Measurements from ENCODE around the gene LRP1. TPM values are rescaled to one million over a fixed set of nuclear protein-coding genes. Genes with fewer than 3 reads are reported as not detected.

Gene LRP1
- 0.56 and 3.1 TPM in 2 replicates for total RNA-seq (2014; rRNA removed; shearing (Covaris generic); ENCODE audit: low replicate concordance)

DNA sequence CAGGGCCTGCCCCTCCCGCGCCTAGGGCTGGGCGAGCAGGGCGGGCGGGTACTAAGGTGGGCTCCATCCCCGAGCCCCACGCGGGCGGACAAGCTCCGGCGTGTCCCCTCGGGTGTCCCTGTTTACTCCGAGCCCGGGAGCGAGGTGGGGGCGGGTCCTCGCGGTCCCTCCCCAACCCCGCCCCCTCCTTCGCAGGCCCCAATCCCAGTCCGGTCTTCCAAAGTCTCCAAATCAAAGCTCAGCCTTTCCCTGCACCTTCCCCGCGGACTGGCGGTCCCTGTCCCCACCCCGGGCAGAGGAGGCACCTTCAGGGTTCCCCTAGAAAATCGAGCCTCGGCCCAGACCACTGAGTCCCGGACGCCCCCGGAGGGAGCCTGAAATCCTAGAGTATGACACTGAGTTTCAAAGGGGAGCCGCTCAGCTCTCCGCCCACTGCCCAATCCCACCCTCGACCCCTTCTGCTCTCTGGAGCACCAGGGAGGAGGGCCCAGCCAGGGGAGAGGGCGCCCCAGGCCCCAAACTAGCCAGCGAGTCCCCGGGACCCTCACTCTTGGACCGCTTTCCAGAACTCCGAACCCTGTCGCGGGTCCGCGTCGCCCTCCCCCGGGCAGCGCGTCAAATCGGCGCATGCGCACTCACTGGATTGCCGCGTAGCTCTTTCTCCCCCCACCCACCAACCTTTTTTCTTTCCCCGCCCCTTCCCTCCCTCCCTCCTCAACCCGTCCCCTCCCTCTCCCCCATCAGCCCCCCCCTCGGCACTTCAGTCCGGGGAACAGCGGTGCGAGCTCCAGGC lies at the start of gene LRP1:
LRP1 (plus strand) TSS at position 758 of the 793 bp plus-strand sequence. CDS start 482 bp downstream, outside the sequence.
- Histone ChIP-seq H3K9me3 (ENCODE audit: low read length) (peaks cover 4% of the 10 kb centered on the region; the same call in 1 of the 2 replicates), H3K4me2 (ENCODE audit: low read depth, low read length, poor library complexity, severe bottlenecking) (peak within 1 kb of the TSS; percentile 75), H3K4me3 (ENCODE audit: low read length) (peak within 1 kb of the TSS; percentile 69), H3K27ac (ENCODE audit: low read length) (no peak within 1 kb of the TSS), H3K27me3 (ENCODE audit: low read length) (no peaks in the 10 kb centered on the region), H4K20me1 (ENCODE audit: insufficient read depth, low read depth, low read length) (no peaks in the 10 kb centered on the region), H2AFZ (ENCODE audit: low read length) (peak within 1 kb of the TSS; percentile 72), H3K9ac (ENCODE audit: low read length) (peak within 1 kb of the TSS; percentile 72), H3K4me1 (ENCODE audit: low read length) (peaks cover 12% of the 10 kb centered on the region), H3K36me3 (ENCODE audit: insufficient read depth, low read length) (no peaks in the 10 kb centered on the region), H3K9me2 (replicated peaks; ENCODE audit: insufficient read depth, low read length) (no peaks in the 10 kb centered on the region), H3K79me2 (ENCODE audit: low read length) (no peaks in the 10 kb centered on the region)
- peak; percentile 75 for DNase-seq

DNA sequence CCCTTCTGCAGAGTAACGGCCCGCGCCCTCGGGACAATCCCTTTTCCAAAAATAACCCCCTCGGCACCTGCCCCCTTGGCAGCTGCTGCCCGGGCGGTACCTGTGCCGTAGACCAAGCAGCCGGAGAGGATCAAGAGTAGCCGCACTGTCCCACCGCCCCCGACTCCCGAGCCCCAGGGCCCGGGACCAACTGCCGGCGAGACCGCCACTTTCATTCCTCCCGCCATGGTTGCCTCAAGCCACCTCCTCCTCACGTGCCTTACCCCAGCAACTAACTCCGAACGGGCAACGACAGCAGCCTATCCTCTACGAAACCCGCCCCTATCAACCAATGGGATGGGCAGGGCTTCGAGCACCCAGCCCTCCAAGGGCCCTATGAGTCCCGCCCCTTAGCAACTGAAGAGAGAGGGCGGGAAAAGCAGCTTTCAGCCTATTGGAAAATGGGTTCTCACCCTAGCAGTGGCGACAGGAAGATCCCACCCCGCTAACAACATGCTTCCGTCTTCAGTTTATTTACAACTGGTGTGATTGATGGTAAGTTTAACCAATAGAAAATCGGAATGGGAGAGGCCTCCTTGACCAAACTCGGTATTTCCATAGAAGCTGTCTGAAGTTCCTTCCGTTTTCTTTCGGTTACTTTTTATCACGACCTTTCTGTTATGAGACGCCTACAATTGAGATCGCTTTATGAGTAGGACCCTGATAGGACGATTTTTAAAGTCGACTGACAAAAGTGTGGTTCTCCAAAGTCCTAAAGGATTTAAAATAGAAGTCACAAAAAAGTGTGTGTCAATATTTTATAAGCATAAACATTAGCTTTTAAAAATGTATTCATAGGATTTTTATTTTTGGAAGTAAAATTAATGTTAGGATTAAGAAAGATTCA lies 49.5 kb upstream of the LRP1 start, which contains the start of gene NEMP1:
NEMP1 (minus strand) TSS at position 273 of the 886 bp plus-strand sequence; CDS start at position 227, 46 bp downstream.
- Histone ChIP-seq H3K36me3 (ENCODE audit: insufficient read depth, low read length) (peaks cover 7% of the 10 kb centered on the region; the same call in 1 of the 2 replicates), H3K9me2 (replicated peaks; ENCODE audit: insufficient read depth, low read length) (no peaks in the 10 kb centered on the region), H3K27ac (ENCODE audit: low read length) (peak within 1 kb of the TSS; percentile 94), H3K4me1 (ENCODE audit: low read length) (peaks cover 17% of the 10 kb centered on the region), H3K9me3 (ENCODE audit: low read length) (no peaks in the 10 kb centered on the region), H3K79me2 (ENCODE audit: low read length) (peaks cover 38% of the 10 kb centered on the region), H3K27me3 (ENCODE audit: low read length) (no peaks in the 10 kb centered on the region), H3K9ac (ENCODE audit: low read length) (peak within 1 kb of the TSS; percentile 96), H2AFZ (ENCODE audit: low read length) (no peak within 1 kb of the TSS), H3K4me2 (ENCODE audit: low read depth, low read length, poor library complexity, severe bottlenecking) (peak within 1 kb of the TSS; percentile 87), H3K4me3 (ENCODE audit: low read length) (peak within 1 kb of the TSS; percentile 95), H4K20me1 (ENCODE audit: insufficient read depth, low read depth, low read length) (no peaks in the 10 kb centered on the region)
- DNase-seq = peak; percentile 100

DNA sequence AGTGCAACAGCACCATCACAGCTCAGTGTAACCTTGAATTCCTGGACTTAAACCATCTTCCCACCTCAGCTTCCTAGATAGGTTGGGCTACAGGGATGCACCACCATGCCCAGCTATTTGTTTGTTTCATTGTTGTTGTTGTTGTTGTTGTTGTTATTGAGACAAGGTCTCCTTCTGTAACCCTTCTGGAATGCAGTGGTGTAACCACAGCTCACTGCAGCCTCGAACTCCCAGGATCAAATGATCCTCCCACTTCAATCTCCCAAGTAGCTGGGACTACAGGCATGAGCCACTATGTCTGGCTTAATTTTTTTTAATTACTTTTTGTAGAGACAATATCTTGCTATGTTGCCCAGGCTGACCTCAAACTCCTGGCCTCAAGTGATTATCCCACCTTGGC lies 48.5 kb upstream of the LRP1 start:
- Histone ChIP-seq H3K4me1 (ENCODE audit: low read length) (peaks cover 15% of the 10 kb centered on the region), H3K9me2 (replicated peaks; ENCODE audit: insufficient read depth, low read length) (no peaks in the 10 kb centered on the region), H3K36me3 (ENCODE audit: insufficient read depth, low read length) (peaks cover 7% of the 10 kb centered on the region; the same call in 1 of the 2 replicates), H3K79me2 (ENCODE audit: low read length) (peaks cover 28% of the 10 kb centered on the region), H3K9ac (ENCODE audit: low read length) (peak overlapping the region; percentile 69), H3K4me3 (ENCODE audit: low read length) (peak overlapping the region; percentile 62), H4K20me1 (ENCODE audit: insufficient read depth, low read depth, low read length) (no peaks in the 10 kb centered on the region), H3K4me2 (ENCODE audit: low read depth, low read length, poor library complexity, severe bottlenecking) (peak overlapping the region; percentile 78), H3K27me3 (ENCODE audit: low read length) (no peaks in the 10 kb centered on the region), H2AFZ (ENCODE audit: low read length) (no peak overlapping the region), H3K9me3 (ENCODE audit: low read length) (no peaks in the 10 kb centered on the region), H3K27ac (ENCODE audit: low read length) (peak overlapping the region; percentile 94)
- no peak for DNase-seq

- no peak overlapping the region for H3K4me3 ChIP-seq (ENCODE audit: low read length)
Measured at GRCh38 chr12:57080855-57081254, 47.4 kb upstream of the LRP1 start.

GRCh38 chr12:57085999-57086492 lies 42.2 kb upstream of the LRP1 start:
- Histone ChIP-seq H3K4me3 (ENCODE audit: low read length) (peak overlapping the region; percentile 78), H3K79me2 (ENCODE audit: low read length) (peaks cover 18% of the 10 kb centered on the region), H2AFZ (ENCODE audit: low read length) (peak overlapping the region; percentile 6; the same call in 1 of the 2 replicates), H3K36me3 (ENCODE audit: insufficient read depth, low read length) (no peaks in the 10 kb centered on the region), H4K20me1 (ENCODE audit: insufficient read depth, low read depth, low read length) (no peaks in the 10 kb centered on the region), H3K4me1 (ENCODE audit: low read length) (peaks cover 33% of the 10 kb centered on the region), H3K27ac (ENCODE audit: low read length) (peak overlapping the region; percentile 94), H3K9me3 (ENCODE audit: low read length) (no peaks in the 10 kb centered on the region), H3K27me3 (ENCODE audit: low read length) (no peaks in the 10 kb centered on the region), H3K9me2 (replicated peaks; ENCODE audit: insufficient read depth, low read length) (no peaks in the 10 kb centered on the region), H3K4me2 (ENCODE audit: low read depth, low read length, poor library complexity, severe bottlenecking) (peak overlapping the region; percentile 97), H3K9ac (ENCODE audit: low read length) (peak overlapping the region; percentile 90)
- peak; percentile 70 for DNase-seq

More at GRCh38 chr12:57080855-57081254, 47.4 kb upstream of the LRP1 start:
- Histone ChIP-seq H3K36me3 (ENCODE audit: insufficient read depth, low read length) (peaks cover 7% of the 10 kb centered on the region; the same call in 1 of the 2 replicates), H4K20me1 (ENCODE audit: insufficient read depth, low read depth, low read length) (no peaks in the 10 kb centered on the region), H2AFZ (ENCODE audit: low read length) (no peak overlapping the region), H3K4me2 (ENCODE audit: low read depth, low read length, poor library complexity, severe bottlenecking) (no peak overlapping the region), H3K27me3 (ENCODE audit: low read length) (no peaks in the 10 kb centered on the region), H3K9me3 (ENCODE audit: low read length) (no peaks in the 10 kb centered on the region), H3K79me2 (ENCODE audit: low read length) (peaks cover 26% of the 10 kb centered on the region), H3K9me2 (replicated peaks; ENCODE audit: insufficient read depth, low read length) (no peaks in the 10 kb centered on the region), H3K4me1 (ENCODE audit: low read length) (peaks cover 23% of the 10 kb centered on the region), H3K27ac (ENCODE audit: low read length) (no peak overlapping the region), H3K9ac (ENCODE audit: low read length) (no peak overlapping the region)
- no peak for DNase-seq

- Histone ChIP-seq H3K27me3 (ENCODE audit: low read length) (no peaks in the 10 kb centered on the region), H3K9me2 (replicated peaks; ENCODE audit: insufficient read depth, low read length) (no peaks in the 10 kb centered on the region), H3K27ac (ENCODE audit: low read length) (peak overlapping the region; percentile 94), H3K9me3 (ENCODE audit: low read length) (no peaks in the 10 kb centered on the region), H2AFZ (ENCODE audit: low read length) (peak overlapping the region; percentile 19), H4K20me1 (ENCODE audit: insufficient read depth, low read depth, low read length) (no peaks in the 10 kb centered on the region), H3K79me2 (ENCODE audit: low read length) (peaks cover 23% of the 10 kb centered on the region), H3K4me2 (ENCODE audit: low read depth, low read length, poor library complexity, severe bottlenecking) (peak overlapping the region; percentile 97), H3K36me3 (ENCODE audit: insufficient read depth, low read length) (no peaks in the 10 kb centered on the region), H3K9ac (ENCODE audit: low read length) (peak overlapping the region; percentile 90), H3K4me1 (ENCODE audit: low read length) (peaks cover 38% of the 10 kb centered on the region), H3K4me3 (ENCODE audit: low read length) (peak overlapping the region; percentile 78)
- peak; percentile 80 for DNase-seq
Measured at GRCh38 chr12:57086493-57087009, 41.7 kb upstream of the LRP1 start.

- Histone ChIP-seq H2AFZ (ENCODE audit: low read length) (peak overlapping the region; percentile 19), H3K9me3 (ENCODE audit: low read length) (no peaks in the 10 kb centered on the region), H3K4me2 (ENCODE audit: low read depth, low read length, poor library complexity, severe bottlenecking) (peak overlapping the region; percentile 97), H4K20me1 (ENCODE audit: insufficient read depth, low read depth, low read length) (no peaks in the 10 kb centered on the region), H3K9ac (ENCODE audit: low read length) (peak overlapping the region; percentile 90), H3K4me1 (ENCODE audit: low read length) (peaks cover 43% of the 10 kb centered on the region), H3K36me3 (ENCODE audit: insufficient read depth, low read length) (no peaks in the 10 kb centered on the region), H3K9me2 (replicated peaks; ENCODE audit: insufficient read depth, low read length) (no peaks in the 10 kb centered on the region), H3K4me3 (ENCODE audit: low read length) (peak overlapping the region; percentile 78), H3K27ac (ENCODE audit: low read length) (peak overlapping the region; percentile 94), H3K27me3 (ENCODE audit: low read length) (no peaks in the 10 kb centered on the region), H3K79me2 (ENCODE audit: low read length) (peaks cover 25% of the 10 kb centered on the region)
- DNase-seq = peak; percentile 93
Measured at GRCh38 chr12:57087010-57087690, 41.1 kb upstream of the LRP1 start.
